HCT116 (cell line): ENCODE measurements around the gene CREB1. TPM values are rescaled to one million over a fixed set of nuclear protein-coding genes. Genes with fewer than 3 reads are reported as not detected.

Experiments used
- ATAC-seq: fragments of 200-7000 bp; cut with Tn5 transposase; 2 replicates; pipeline ENCODE4 v1.9.1; 2020; ENCODE audit warnings: mild to moderate bottlenecking, moderate library complexity
- BruUV-seq: library from RNA; stranded (reverse); fragments of 400-500 nt; replicated peaks from 2 replicates; lab custom pipeline; 2021; lab: Mats Ljungman, UMichigan
- CTCF ChIA-PET: fragments of 300-600 bp; sonication (Branson Sonifier 250); formaldehyde crosslinking; loops from one replicate; lab custom pipeline; 2021; ENCODE audit warnings: antibody characterized with exemption; lab: Charles Lee
- POLR2A ChIA-PET: fragments of 300-600, 350-600 bp; sonication (Branson Sonifier 250); formaldehyde crosslinking; loops from one replicate; lab custom pipeline; 2021; ENCODE audit warnings: antibody characterized with exemption; lab: Charles Lee
- RAD21 ChIA-PET, 2 experiments: fragments of 300-600 bp; sonication (Branson Sonifier 250); formaldehyde crosslinking; loops; one replicate each; lab custom pipeline; 2023; ENCODE audit warnings: low total read pairs in 2 of 2; ENCODE audit not compliant: uncharacterized antibody in 2 of 2, unreplicated experiment in 2 of 2, low non-redundant PET in 1 of 2; lab: Charles Lee
- DNase-seq: peaks from one replicate; pipeline ENCODE4 v3.0.0-alpha.2; 2010; ENCODE audit warnings: low read depth, low spot score
- H2AFZ ChIP-seq: fragments of 200-600 bp; shearing (Covaris generic), sonication (generic); 2 replicates; pipeline ENCODE4 v1.6.1; 2017; ENCODE audit warnings: low read depth, mixed run types, mixed read lengths, antibody characterized with exemption, low read length; ENCODE audit not compliant: poor library complexity, severe bottlenecking
- H3K27ac ChIP-seq: 2 replicates; pipeline ENCODE4 v1.5.1; 2012; ENCODE audit warnings: low read depth, low read length
- H3K27me3 ChIP-seq: fragments of 200-600 bp; sonication (generic); 2 replicates; pipeline ENCODE4 v1.6.1; 2016; ENCODE audit warnings: mixed run types, low read length, mixed read lengths; ENCODE audit not compliant: insufficient read depth
- H3K36me3 ChIP-seq, 2 experiments: fragments of 200-500 bp in 1 of 2; fragments of 200-600 bp in 1 of 2; sonication (Bioruptor generic) in 1 of 2; sonication (generic) in 1 of 2; 2 replicates each; pipeline versions ENCODE4 v1.5.1 to v1.6.1; 2014 to 2016; ENCODE audit warnings: low read length in 2 of 2, inconsistent platforms in 1 of 2, mixed read lengths in 1 of 2, mixed run types in 1 of 2; ENCODE audit not compliant: insufficient read depth in 2 of 2, control insufficient read depth in 1 of 2
- H3K4me1 ChIP-seq, 2 experiments: fragments of 200-600 bp in 1 of 2; sonication (generic) in 1 of 2; 2 replicates each; pipeline versions ENCODE4 v1.5.1 to v1.6.1; 2012 to 2017; ENCODE audit warnings: low read length in 2 of 2, inconsistent platforms in 1 of 2, mild to moderate bottlenecking in 1 of 2, mixed read lengths in 1 of 2, mixed run types in 1 of 2, moderate library complexity in 1 of 2; ENCODE audit not compliant: insufficient read depth in 2 of 2, control insufficient read depth in 1 of 2
- H3K4me2 ChIP-seq: fragments of 200-600 bp; sonication (generic); 2 replicates; pipeline ENCODE4 v1.6.1; 2017; ENCODE audit warnings: mixed run types, low read length, mixed read lengths
- H3K4me3 ChIP-seq, 2 experiments: fragments of 200-600 bp in 1 of 2; sonication (generic) in 1 of 2; replicated peaks in 1 of 2; 2 replicates each; pipeline ENCODE4 v1.5.1; 2011 to 2016; ENCODE audit warnings: low read length in 2 of 2, control low read depth in 1 of 2, low read depth in 1 of 2, mild to moderate bottlenecking in 1 of 2, mixed read lengths in 1 of 2, mixed run types in 1 of 2
- H3K79me2 ChIP-seq: fragments of 200-600 bp; sonication (generic); 2 replicates; pipeline ENCODE4 v1.6.1; 2017; ENCODE audit warnings: mild to moderate bottlenecking, mixed run types, low read length, moderate library complexity, mixed read lengths; ENCODE audit not compliant: insufficient read depth
- H3K9ac ChIP-seq: fragments of 200-600 bp; sonication (generic); 2 replicates; pipeline ENCODE4 v1.6.1; 2016; ENCODE audit warnings: low read length, mixed read lengths
- H3K9me2 ChIP-seq: fragments of 200-600 bp; sonication (generic), shearing (Covaris generic); 2 replicates; pipeline ENCODE4 v1.6.1; 2017; ENCODE audit warnings: mixed run types, mild to moderate bottlenecking, moderate library complexity; ENCODE audit not compliant: insufficient read depth
- H3K9me3 ChIP-seq, 2 experiments: fragments of 200-500 bp in 1 of 2; fragments of 200-600 bp in 1 of 2; sonication (Bioruptor generic) in 1 of 2; sonication (generic) in 1 of 2; 2 replicates each; pipeline ENCODE4 v1.6.1; 2014 to 2017; ENCODE audit warnings: low read length in 2 of 2, mixed read lengths in 2 of 2, inconsistent platforms in 1 of 2, low read depth in 1 of 2, mild to moderate bottlenecking in 1 of 2, mixed run types in 1 of 2, moderate library complexity in 1 of 2; ENCODE audit not compliant: control insufficient read depth in 1 of 2, insufficient read depth in 1 of 2
- H4K20me1 ChIP-seq: fragments of 200-600 bp; sonication (generic), shearing (Covaris generic); 2 replicates; pipeline ENCODE4 v1.6.1; 2017; ENCODE audit warnings: mixed run types, mild to moderate bottlenecking, moderate library complexity; ENCODE audit not compliant: insufficient read depth
- CEBPB ChIP-seq: IDR thresholded peaks from 2 replicates; pipeline ENCODE4 v1.6.1; 2012; ENCODE audit warnings: low read depth
- ELF1 ChIP-seq: IDR thresholded peaks from 2 replicates; pipeline ENCODE4 v1.6.1; 2012; ENCODE audit warnings: low read depth, borderline replicate concordance
- JUND ChIP-seq: IDR thresholded peaks from 2 replicates; pipeline ENCODE4 v1.6.1; 2012
- POLR2A ChIP-seq: IDR thresholded peaks from 2 replicates; pipeline ENCODE4 v1.7.0; 2011; ENCODE audit warnings: borderline replicate concordance; ENCODE audit not compliant: insufficient read depth, insufficient read length; ENCODE audit errors: extremely low read depth
- POLR2AphosphoS5 ChIP-seq: IDR thresholded peaks from 2 replicates; pipeline ENCODE4 v1.6.1; 2011; ENCODE audit warnings: mild to moderate bottlenecking, low read depth, low read length, moderate library complexity
- RAD21 ChIP-seq: IDR thresholded peaks from 2 replicates; pipeline ENCODE4 v1.6.1; 2012; ENCODE audit warnings: low read depth, mild to moderate bottlenecking
- SIN3A ChIP-seq: IDR thresholded peaks from 2 replicates; pipeline ENCODE4 v1.6.1; 2012; ENCODE audit warnings: low read depth
- SP1 ChIP-seq: IDR thresholded peaks from 2 replicates; pipeline ENCODE4 v1.6.1; 2012; ENCODE audit warnings: low read depth
- YY1 ChIP-seq: IDR thresholded peaks from 2 replicates; pipeline ENCODE4 v1.6.1; 2011; ENCODE audit warnings: low read length, low read depth, moderate library complexity, mild to moderate bottlenecking; ENCODE audit not compliant: insufficient replicate concordance; ENCODE audit errors: extremely low read depth
- ZFX ChIP-seq: fragments of 450-650 bp; IDR thresholded peaks from 2 replicates; pipeline ENCODE4 v1.6.1; 2017
- ZNF274 ChIP-seq: fragments of 200-500 bp; sonication (Bioruptor generic); IDR thresholded peaks from 2 replicates; pipeline ENCODE4 v1.6.1; 2014; ENCODE audit warnings: mild to moderate bottlenecking, low read depth, low read length, inconsistent platforms
- intact Hi-C: fragments of 100-400 bp; cut with micrococcal nuclease; formaldehyde crosslinking; loops from 2 replicates; pipeline ENCODE4 v1.10.0; 2022
- total RNA-seq: library from RNA; stranded (reverse); gene quantifications from one replicate; pipeline ENCODE4 v1.2.1, GENCODE V29; 2021; ENCODE audit not compliant: unreplicated experiment
- TF ChIP-seq, protein P1 (sequence below): IDR thresholded peaks from 2 replicates; pipeline ENCODE4 v1.6.1; 2012
- TF ChIP-seq, protein P2 (sequence below): IDR thresholded peaks from 2 replicates; pipeline ENCODE4 v1.6.1; 2012
- TF ChIP-seq, protein P3 (sequence below): IDR thresholded peaks from 2 replicates; pipeline ENCODE4 v1.6.1; 2012; ENCODE audit warnings: low read depth

CREB1 gene
- total RNA-seq, 1 experiment from 2014 or later = 60.4 TPM

DNA sequence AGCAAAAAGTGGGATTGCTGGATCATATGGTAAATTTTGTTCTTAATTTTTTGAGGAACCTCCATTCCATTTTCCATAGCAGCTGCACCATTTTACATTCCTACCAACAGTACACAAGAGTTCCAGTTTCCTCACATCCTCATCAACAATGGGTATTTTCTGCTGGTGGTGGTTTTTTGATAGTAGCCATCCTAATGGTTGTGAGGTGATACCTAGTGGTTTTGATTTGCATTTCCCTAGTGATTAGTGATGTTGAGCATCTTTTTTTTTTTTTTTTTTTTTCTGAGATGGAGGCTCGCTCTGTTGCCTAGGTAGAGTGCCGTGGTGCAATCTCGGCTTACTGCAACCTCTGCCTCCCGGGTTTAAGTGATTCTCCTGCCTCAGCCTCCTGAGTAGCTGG, 65.0 kb downstream of the CREB1 start:
- DNase-seq = no peak
- Histone ChIP-seq H3K9ac (no peak overlapping the region), H2AFZ (no peak overlapping the region), H3K27ac (no peak overlapping the region), H3K36me3 (peaks cover 0 to 6% of the 10 kb centered on the region in 2 experiments; a peak in 3 of 4 replicates), H4K20me1 (no peaks in the 10 kb centered on the region), H3K4me1 (no peaks in the 10 kb centered on the region), H3K9me2 (no peaks in the 10 kb centered on the region), H3K79me2 (no peaks in the 10 kb centered on the region), H3K9me3 (peaks cover 0 to 3% of the 10 kb centered on the region in 2 experiments; a peak in 1 of 4 replicates), H3K4me3 (no peak overlapping the region), H3K4me2 (no peak overlapping the region), H3K27me3 (no peaks in the 10 kb centered on the region)
- no peak for TF ChIP-seq YY1
- TF ChIP-seq JUND = no peak
- TF ChIP-seq CEBPB = no peak
- TF ChIP-seq SP1 = no peak
- no peak for TF ChIP-seq POLR2A
- TF ChIP-seq RAD21 = no peak
- TF ChIP-seq POLR2AphosphoS5 = no peak
- TF ChIP-seq, protein P1, sequence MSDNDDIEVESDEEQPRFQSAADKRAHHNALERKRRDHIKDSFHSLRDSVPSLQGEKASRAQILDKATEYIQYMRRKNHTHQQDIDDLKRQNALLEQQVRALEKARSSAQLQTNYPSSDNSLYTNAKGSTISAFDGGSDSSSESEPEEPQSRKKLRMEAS = no peak
- no peak for TF ChIP-seq ELF1
- no peak for TF ChIP-seq ZFX
- TF ChIP-seq, protein P2, sequence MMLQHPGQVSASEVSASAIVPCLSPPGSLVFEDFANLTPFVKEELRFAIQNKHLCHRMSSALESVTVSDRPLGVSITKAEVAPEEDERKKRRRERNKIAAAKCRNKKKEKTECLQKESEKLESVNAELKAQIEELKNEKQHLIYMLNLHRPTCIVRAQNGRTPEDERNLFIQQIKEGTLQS = no peak
- TF ChIP-seq ZNF274 = no peak
- no peak for TF ChIP-seq SIN3A
- TF ChIP-seq, protein P3, sequence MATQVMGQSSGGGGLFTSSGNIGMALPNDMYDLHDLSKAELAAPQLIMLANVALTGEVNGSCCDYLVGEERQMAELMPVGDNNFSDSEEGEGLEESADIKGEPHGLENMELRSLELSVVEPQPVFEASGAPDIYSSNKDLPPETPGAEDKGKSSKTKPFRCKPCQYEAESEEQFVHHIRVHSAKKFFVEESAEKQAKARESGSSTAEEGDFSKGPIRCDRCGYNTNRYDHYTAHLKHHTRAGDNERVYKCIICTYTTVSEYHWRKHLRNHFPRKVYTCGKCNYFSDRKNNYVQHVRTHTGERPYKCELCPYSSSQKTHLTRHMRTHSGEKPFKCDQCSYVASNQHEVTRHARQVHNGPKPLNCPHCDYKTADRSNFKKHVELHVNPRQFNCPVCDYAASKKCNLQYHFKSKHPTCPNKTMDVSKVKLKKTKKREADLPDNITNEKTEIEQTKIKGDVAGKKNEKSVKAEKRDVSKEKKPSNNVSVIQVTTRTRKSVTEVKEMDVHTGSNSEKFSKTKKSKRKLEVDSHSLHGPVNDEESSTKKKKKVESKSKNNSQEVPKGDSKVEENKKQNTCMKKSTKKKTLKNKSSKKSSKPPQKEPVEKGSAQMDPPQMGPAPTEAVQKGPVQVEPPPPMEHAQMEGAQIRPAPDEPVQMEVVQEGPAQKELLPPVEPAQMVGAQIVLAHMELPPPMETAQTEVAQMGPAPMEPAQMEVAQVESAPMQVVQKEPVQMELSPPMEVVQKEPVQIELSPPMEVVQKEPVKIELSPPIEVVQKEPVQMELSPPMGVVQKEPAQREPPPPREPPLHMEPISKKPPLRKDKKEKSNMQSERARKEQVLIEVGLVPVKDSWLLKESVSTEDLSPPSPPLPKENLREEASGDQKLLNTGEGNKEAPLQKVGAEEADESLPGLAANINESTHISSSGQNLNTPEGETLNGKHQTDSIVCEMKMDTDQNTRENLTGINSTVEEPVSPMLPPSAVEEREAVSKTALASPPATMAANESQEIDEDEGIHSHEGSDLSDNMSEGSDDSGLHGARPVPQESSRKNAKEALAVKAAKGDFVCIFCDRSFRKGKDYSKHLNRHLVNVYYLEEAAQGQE = no peak
- BruUV-seq = no TSS peak
- intact Hi-C loops = no loop called here
- ChIA-PET RAD21 (no interaction called here), POLR2A (no interaction called here), CTCF (no interaction called here)
- ATAC-seq = no peak
